ENCODE measurements around the gene IGFBP2.

The IGFBP2 gene

DNA sequence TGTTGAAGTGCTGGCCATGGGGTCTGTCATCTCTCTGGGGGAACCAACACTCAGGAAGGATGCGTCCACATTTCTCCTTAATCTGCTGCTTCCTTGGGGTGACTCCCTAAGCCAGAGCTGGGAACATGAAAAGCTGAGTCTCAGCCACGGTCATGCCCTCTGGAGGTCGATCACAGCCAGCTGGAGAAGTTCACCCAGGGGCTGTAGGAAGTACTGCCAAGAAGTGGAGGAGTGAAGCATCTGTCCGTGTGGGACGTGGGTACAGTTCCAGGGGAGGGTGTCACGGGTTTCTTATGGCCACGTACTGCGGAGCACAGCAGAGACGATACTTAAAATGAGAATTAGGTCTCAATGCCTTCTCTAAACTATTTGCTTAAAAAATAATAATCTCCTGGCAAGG, 42.4 kb upstream of the IGFBP2 start:
- Histone ChIP-seq H2AFZ (ENCODE audit: low read depth, low read length, severe bottlenecking) (no peak overlapping the region), H3K9me2 (replicated peaks; ENCODE audit: insufficient read depth, low read length) (no peaks in the 10 kb centered on the region), H3K4me2 (ENCODE audit: low read depth, low read length, poor library complexity, severe bottlenecking) (no peak overlapping the region), H3K79me2 (ENCODE audit: insufficient read depth, low read length) (no peaks in the 10 kb centered on the region), H3K36me3 (ENCODE audit: low read length) (no peaks in the 10 kb centered on the region), H3K27ac (ENCODE audit: low read depth, low read length) (no peak overlapping the region), H3K9ac (ENCODE audit: low read length) (no peak overlapping the region), H3K9me3 (ENCODE audit: insufficient read depth, low read length) (no peaks in the 10 kb centered on the region), H3K27me3 (ENCODE audit: low read length) (no peaks in the 10 kb centered on the region), H3K4me3 (ENCODE audit: insufficient read depth, low read length, poor library complexity, severe bottlenecking) (no peak overlapping the region), H4K20me1 (ENCODE audit: low read depth, low read length) (no peaks in the 10 kb centered on the region), H3F3A (ENCODE audit: insufficient read depth) (no peaks in the 10 kb centered on the region)
- TF ChIP-seq, protein P1, sequence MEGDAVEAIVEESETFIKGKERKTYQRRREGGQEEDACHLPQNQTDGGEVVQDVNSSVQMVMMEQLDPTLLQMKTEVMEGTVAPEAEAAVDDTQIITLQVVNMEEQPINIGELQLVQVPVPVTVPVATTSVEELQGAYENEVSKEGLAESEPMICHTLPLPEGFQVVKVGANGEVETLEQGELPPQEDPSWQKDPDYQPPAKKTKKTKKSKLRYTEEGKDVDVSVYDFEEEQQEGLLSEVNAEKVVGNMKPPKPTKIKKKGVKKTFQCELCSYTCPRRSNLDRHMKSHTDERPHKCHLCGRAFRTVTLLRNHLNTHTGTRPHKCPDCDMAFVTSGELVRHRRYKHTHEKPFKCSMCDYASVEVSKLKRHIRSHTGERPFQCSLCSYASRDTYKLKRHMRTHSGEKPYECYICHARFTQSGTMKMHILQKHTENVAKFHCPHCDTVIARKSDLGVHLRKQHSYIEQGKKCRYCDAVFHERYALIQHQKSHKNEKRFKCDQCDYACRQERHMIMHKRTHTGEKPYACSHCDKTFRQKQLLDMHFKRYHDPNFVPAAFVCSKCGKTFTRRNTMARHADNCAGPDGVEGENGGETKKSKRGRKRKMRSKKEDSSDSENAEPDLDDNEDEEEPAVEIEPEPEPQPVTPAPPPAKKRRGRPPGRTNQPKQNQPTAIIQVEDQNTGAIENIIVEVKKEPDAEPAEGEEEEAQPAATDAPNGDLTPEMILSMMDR (IDR thresholded peaks at IDR 0.05; ENCODE audit: insufficient read depth, low read length, poor library complexity, severe bottlenecking) = no peak
- no peak for TF ChIP-seq EZH2phosphoT487 (conservative IDR thresholded peaks at IDR 0.05; ENCODE audit: low read length)

DNA sequence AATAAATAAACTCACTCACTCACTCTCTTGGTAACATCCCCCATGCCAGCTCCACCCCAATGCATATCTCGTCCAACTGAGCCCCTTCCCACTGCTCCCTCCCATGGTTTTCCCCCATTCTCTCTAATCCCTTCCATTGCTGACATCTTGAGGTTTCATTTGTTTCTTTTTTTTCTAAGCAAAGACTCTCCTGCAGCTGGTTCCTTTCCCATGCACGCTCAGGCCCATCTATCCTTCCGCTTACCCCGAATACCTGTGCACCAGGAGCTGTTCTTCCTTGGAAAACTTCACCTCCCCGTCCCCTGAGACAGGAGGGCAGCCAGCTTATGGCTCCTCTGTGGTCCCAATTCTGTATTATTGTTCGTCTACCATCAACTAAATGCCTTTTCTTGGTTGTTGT, 41.7 kb upstream of the IGFBP2 start:
- no peaks in the 10 kb centered on the region for H3K36me3 ChIP-seq (ENCODE audit: low read length)
- no peak overlapping the region for H2AFZ ChIP-seq (ENCODE audit: low read depth, low read length, severe bottlenecking)
- H3K9me2 ChIP-seq (replicated peaks; ENCODE audit: insufficient read depth, low read length) = no peaks in the 10 kb centered on the region
- no peaks in the 10 kb centered on the region for H4K20me1 ChIP-seq (ENCODE audit: low read depth, low read length)
- no peaks in the 10 kb centered on the region for H3K9me3 ChIP-seq (ENCODE audit: insufficient read depth, low read length)
- no peak overlapping the region for H3K4me3 ChIP-seq (ENCODE audit: insufficient read depth, low read length, poor library complexity, severe bottlenecking)
- TF ChIP-seq, protein P1 (IDR thresholded peaks at IDR 0.05; ENCODE audit: insufficient read depth, low read length, poor library complexity, severe bottlenecking) = no peak
- TF ChIP-seq EZH2phosphoT487 (conservative IDR thresholded peaks at IDR 0.05; ENCODE audit: low read length) = no peak
- no peak overlapping the region for H3K27ac ChIP-seq (ENCODE audit: low read depth, low read length)
- H3K9ac ChIP-seq (ENCODE audit: low read length) = no peak overlapping the region
- H3F3A ChIP-seq (ENCODE audit: insufficient read depth) = no peaks in the 10 kb centered on the region
- H3K27me3 ChIP-seq (ENCODE audit: low read length) = no peaks in the 10 kb centered on the region
- H3K4me2 ChIP-seq (ENCODE audit: low read depth, low read length, poor library complexity, severe bottlenecking) = no peak overlapping the region
- H3K79me2 ChIP-seq (ENCODE audit: insufficient read depth, low read length) = no peaks in the 10 kb centered on the region

DNA sequence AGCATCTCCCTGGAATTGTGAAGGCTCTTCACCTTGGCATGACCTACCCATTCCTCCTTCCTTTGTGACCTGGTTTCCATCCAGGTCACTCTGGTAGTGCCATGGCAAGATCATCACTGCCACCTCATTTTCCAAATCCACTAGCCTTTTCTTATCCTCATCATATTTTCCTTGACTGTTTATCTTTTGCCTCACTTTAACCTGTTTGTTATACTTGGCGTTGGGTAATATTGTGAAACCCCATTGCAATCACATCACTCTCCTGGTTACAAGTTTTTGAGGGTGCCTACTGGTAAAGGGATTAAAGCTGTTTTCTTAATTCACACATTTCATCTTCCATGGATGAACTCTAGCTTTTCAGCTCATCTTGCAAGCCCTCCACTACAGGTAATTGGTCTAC, 39.1 kb upstream of the IGFBP2 start:
- no peaks in the 10 kb centered on the region for H3K27me3 ChIP-seq (ENCODE audit: low read length)
- H3K9me2 ChIP-seq (replicated peaks; ENCODE audit: insufficient read depth, low read length) = no peaks in the 10 kb centered on the region
- H3K4me3 ChIP-seq (ENCODE audit: insufficient read depth, low read length, poor library complexity, severe bottlenecking) = no peak overlapping the region
- no peak overlapping the region for H3K27ac ChIP-seq (ENCODE audit: low read depth, low read length)
- H3F3A ChIP-seq (ENCODE audit: insufficient read depth) = no peaks in the 10 kb centered on the region
- no peaks in the 10 kb centered on the region for H4K20me1 ChIP-seq (ENCODE audit: low read depth, low read length)
- no peaks in the 10 kb centered on the region for H3K36me3 ChIP-seq (ENCODE audit: low read length)
- TF ChIP-seq, protein P1 (IDR thresholded peaks at IDR 0.05; ENCODE audit: insufficient read depth, low read length, poor library complexity, severe bottlenecking) = no peak
- no peak for TF ChIP-seq EZH2phosphoT487 (conservative IDR thresholded peaks at IDR 0.05; ENCODE audit: low read length)
- H2AFZ ChIP-seq (ENCODE audit: low read depth, low read length, severe bottlenecking) = no peak overlapping the region
- no peak overlapping the region for H3K9ac ChIP-seq (ENCODE audit: low read length)
- H3K4me2 ChIP-seq (ENCODE audit: low read depth, low read length, poor library complexity, severe bottlenecking) = no peak overlapping the region
- H3K9me3 ChIP-seq (ENCODE audit: insufficient read depth, low read length) = no peaks in the 10 kb centered on the region
- H3K79me2 ChIP-seq (ENCODE audit: insufficient read depth, low read length) = no peaks in the 10 kb centered on the region
